Islet precursor cell (in vitro differentiated cells): Measurements from ENCODE around the gene NELFA.
A peak's percentile ranks its signal among the peaks of the same experiment; 100 is the strongest.

ENCODE experiments used
- DNase-seq: peaks from one replicate; pipeline ENCODE4 v3.0.0-alpha.2; 2018

NELFA gene

DNA sequence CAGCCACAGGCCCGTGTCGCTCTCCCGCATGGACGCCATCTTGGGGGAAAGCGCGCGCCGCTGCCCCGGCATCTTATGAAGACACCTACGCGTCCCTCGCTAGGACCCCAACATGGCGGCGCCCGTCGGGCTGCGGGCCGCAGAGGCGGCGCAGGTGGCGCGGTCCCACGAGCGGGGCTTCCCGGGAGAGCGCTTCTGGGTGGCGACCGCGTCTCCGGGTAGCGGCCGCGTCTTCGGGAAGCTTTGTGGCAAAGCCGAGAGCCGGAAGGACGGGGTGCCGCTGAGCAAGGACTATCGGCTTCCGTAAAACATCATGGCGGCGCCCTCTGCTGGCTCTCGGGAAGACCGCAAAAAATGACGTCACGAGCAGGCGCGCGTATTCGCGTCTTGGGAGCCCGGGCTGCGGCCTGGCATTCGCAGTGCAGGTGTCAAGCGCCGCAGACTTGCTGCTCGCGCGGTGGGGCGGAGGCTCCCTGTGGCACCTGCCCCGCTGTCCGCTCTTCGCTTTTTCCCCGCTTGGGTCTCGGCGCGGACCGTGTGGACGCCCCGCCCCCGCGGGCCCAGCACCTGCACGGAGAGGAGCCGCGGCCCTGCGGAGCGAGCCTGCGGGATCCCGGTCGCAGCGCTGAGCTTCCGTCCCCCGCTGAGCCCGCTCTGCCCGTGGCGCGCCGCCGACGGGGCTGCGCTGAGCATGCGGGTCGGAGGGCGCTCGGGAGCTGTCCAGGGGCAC is at the start of gene NELFA:
NELFA (minus strand) TSS at position 54 of the 730 bp plus-strand sequence; CDS start at position 39, 15 bp downstream.
- peak; percentile 96 for DNase-seq

DNA sequence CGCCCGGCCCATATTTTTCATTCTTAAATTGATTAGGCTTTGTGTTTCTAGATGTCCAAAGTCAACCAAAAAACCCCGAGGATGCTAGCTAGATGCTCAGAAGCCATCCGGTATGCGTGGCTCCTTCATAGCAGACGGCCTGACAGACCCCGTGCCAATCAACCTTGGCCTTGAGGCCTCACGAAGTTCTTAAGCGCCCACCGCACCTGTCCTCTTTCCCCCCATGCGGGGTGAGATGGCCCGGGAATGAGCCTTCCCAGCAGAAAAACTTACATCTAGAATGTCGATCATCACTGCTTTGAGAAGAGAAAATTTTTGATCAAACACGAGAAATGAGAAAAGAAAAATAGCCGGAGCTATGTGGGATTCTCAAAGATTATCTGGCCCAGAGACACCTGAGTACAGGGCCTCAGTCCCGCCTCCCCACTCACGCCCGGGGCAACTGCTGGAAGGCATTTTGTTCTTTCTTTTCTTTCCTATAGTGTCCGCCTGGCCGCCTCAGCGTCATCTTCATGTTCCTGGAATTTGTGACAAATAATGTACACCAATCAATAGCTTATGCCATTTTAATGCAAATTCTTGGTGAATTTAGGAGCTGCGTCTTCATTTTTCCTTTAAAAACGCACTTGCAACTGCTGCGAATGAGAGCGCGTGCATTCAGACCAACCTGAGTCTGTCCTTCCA is 48.8 kb upstream of the NELFA start:
- no peak for DNase-seq

DNA sequence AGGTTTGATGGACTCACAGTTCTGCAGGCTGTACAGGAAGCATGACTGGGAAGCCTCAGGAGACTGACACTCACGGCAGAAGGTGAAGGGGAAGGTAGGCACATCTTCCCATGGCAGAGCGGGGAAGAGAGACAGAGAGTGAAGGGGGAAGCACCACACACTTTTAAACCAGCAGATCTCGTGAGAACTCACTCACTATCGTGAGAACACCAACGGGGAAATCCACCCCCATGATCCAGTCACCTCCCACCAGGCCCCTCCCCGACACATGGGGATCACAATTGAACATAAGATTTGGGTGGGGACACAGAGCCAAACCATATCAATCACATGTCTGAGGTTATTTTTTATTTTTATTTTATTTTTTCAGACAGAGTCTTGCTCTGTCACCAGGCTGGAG is 45.4 kb upstream of the NELFA start:
- peak; percentile 7 for DNase-seq

DNA sequence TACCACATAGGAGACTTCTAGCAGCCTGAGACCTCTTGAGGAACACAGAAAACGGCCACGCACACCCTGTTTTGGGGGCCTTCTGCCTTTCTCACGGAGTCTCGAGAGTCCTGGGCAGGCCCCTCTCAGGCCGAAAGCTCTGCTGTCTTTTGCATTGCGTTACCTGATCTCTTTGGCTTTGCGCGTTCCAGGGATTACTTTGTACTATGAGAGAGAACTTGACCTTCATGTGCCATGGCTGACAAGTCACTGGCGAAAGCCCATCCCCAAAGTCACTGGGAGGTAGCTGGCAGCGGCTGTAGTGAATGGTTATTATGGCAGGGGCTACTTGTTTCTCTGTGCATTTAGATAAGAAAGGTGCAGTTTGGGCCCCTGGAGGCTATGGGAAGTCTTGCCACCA is 42.3 kb upstream of the NELFA start:
- peak; percentile 43 for DNase-seq

DNA sequence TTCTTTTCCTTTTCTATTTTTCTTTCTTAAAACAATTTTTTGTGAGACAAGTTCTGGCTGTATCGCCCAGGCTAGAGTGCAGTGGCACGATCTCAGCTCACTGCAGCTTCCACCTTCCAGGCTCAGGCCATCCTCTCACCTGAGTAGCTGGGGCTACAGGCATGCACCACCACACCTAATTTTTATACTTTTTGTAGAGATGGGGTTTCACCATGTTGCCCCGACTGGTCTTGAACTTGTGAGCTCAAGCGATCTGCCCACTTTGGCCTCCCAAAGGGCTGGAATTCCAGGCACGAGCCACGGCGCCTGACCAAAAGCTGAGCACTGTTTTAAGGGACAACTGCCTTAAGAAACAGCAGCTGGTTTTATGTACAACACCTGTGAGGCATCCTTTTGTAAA is 41.0 kb upstream of the NELFA start:
- peak; percentile 41 for DNase-seq

DNA sequence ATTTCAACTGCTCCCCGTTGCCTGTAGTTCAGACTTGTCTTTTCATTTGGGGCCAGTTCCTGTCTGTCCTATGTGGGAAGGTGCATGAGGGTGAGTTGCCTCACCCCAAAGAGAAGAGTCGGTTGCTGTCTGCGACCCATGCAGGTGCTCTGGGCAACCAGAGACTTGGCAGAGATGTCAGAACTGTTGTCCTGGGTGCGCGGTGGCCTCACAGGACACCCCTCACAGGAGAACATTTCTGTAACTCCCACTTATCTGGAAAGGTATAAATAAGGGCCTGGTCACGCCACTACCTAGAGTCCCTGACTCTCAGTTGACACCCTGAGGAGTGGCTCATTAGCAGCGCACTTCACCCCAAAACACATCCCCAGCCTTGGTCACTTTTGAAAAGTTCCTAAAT is 40.6 kb upstream of the NELFA start:
- DNase-seq: peak; percentile 21

DNA sequence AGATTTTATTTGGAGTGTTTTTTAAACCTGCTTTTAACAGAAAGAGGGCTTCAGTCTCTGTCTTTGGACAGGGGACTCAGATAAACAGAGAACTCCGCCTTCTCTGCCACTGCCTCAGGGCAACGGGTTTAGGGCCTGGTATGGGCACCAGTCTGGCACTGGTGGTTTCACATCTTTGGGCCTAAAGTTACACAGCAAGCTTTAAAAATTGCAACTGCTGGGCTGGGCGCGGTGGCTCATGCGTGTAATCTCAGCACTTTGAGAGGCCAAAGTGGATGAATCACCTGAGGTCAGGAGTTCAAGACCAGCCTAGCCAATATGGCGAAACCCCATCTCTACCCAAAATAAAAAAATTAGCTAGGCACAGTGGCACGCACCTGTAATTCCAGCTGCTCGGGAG is 40.1 kb upstream of the NELFA start:
- DNase-seq: no peak

DNA sequence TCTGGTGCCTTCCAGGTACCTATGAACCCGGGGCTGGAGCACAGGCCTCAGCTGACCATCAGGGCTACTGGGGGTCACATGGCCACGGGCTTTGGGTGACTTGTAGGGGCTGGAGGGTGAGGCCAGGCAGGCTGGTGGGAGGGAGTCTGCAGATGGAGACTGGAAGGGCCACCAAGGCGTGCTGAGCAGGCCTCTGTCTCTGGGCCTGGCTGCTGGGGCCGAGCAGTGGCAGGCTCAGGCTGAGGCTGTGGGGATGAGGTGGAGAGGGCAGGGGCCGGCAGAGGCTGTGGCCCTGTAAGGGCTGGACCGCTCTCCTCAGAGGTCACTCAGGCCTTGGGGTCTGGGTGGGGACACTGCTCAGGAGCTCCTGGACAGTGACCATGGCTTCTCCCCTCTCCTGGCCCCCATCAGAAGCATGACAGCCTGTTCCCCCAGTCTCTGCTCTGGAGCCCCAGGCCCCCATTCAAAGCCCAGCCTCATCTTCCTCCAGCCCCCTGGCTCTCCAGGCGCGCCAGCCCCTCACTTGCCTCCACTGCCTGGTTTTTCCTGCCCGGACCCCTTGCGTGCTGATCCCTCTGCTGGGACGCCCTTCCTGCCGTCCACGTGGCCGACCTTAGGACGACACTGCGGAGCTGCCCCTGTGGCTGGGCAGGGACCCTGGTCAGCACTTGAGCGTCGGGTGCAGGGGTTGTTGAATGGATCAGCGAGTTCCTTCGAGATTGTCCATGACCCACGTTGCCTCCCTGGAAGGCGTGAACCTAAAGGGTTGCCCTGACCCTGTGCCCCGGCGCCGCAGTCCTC is 39.2 kb upstream of the NELFA start:
- DNase-seq: peak; percentile 45

DNA sequence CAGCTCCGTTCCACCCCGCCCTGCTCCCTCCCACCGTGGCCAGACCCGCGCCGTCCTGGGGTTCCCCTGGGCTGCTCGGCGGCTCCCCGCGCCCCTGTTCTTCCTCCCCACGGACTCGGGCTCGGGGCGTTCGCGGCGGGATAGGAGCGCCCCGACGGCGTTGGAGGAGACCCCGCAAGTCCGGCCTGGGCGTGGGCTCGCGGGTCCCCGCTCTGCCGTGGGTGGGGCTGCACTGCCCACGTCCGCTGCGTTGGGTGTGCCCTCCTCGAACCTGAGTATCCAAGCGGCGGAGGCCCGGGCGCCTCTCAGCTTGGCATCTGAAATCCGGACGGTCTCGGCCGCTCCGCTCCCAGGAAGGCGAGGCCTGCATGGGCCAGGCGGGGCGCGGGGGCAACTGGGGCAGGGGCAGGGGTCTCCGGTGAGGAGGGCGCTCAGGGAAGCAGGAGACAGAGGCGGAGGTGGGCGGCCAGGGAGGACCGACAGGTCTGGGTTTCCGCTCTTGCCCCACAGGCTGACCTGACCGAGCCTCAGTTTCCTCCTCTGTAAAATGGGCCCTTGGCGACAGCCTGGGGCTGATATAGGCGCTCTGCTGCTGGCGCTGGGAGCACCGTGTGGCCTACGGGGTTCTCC is 38.4 kb upstream of the NELFA start:
- peak; percentile 47 for DNase-seq

DNA sequence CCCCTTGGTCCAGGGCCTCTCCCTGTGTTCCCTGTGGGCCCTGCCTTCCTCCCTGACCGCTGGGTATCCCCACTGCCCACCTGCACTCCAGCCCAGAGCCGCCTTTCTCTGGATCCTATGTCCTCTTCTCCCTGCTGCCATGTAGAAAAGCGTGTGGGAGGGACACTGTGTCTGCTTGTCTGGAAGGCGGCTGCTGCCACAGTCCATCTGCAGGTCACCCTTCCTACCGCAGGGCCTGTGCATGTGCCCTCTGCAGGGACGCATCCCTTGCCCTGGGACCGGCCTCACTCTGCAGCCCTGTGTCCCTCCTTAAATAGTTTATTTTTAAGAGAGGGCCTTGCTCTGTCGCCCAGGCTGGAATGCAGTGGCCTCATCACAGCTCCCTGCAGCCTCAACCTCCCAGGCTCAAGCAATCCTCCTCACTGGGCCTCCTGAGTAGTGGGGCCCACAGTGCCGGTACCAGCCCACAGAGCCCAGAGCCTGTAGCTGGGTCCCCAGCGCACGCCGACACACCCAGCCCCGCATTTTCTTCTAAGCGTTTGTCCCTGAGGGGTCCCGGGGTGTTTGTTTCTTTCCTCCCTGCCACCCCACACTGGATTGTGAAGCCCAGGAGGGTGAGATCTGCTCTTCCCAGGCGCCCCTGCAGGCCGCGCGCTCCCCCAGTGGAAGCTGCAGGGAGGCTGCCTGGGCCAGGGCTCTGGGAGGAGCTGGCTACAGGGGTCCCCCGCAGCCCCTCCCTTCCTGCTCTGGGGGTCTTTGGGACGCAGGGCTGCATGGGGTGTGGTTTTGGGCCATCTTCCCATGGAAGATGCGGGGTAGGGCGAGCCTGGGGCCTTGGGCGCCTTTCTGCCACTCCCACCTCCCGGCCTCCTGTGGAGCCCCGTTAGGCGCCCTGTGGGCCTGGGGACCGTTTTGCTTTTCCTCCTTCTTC is 37.5 kb upstream of the NELFA start:
- peak; percentile 51 for DNase-seq

DNA sequence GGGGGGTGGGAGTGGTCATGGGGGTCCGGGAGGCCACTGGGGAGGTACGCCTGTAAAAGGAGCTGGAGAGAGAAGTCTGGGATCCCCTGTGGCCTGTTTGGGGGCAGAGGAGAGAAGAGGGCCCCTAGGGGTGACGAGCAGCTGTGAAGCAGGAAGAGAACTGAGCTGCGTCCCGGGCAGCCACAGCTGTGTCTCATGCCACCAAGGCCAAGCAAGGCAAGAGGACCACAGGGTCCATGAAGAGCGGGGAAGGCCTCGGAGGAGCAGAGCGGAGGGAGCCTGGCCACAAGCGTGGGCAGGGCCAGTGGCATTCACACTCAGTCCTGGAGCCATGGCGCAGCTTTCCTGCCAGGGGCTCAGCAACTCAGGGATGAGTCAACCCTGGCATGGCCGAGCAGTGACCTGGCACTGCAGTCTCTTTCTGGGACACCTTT is 36.8 kb upstream of the NELFA start:
- peak; percentile 40 for DNase-seq

DNA sequence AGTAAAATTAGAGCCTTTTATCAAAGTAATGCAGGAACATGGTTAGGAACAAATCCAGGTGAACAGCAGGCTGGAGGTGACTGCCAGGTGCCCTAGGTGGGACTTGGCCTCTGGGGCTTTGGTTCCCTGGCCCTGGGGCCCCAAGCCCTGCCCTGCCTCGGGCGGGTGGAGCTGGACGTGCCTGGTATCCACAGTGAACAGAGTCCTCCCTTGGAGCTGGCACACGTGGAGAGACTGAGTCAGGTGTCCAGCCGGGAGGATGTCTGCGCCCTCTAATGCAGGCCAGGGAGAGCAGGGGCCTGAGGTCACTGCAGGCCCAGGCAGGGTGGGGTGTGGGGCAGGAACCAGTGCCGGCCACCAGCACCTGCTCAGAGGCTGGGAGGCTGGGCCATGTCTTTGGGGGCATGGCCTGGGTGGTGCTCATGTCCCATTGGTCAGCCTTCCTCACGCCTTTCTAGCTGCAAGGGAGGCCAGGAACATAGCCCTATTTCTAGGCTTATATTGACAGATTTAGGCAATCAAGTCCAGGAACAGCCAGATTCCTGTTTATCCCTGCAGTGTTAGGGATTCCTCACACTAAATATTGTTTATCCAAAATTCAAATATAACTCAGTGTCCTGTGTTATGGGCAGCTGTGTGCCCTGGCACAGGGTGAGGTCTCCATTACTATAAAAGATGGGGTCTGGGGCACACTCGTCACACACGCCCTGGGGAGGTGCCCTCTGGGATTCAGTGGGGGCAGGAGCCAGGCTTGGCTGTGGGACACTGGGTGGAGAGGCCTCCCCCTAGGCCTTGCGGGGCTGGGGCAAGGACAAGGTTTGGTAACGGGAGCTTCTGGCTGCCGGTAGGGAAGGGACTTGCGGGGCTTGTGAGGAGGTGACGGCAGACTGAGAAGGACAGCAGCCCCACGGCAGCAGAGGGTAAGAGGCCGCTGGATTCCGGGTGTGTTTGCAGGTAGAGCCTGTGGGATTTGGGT is 36.1 kb upstream of the NELFA start:
- DNase-seq: peak; percentile 47

DNA sequence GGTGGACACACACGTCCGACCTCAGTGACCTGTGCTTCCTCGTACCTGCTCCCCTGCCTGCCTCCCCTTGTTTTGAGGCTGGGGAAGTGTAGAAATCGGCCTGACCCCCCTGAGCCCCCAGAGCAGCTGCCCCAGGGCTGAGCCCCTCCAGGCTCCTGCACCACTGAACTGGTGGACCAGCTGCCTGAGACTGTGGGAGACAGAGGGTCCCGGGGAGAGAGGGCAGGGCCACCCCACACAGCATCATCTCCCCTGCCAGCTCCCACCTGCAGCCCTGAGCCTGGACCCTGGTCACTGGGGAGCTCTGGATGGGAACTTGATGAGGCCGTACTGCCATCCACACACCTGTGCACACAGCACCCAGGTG is 35.3 kb upstream of the NELFA start:
- DNase-seq: peak; percentile 43

DNA sequence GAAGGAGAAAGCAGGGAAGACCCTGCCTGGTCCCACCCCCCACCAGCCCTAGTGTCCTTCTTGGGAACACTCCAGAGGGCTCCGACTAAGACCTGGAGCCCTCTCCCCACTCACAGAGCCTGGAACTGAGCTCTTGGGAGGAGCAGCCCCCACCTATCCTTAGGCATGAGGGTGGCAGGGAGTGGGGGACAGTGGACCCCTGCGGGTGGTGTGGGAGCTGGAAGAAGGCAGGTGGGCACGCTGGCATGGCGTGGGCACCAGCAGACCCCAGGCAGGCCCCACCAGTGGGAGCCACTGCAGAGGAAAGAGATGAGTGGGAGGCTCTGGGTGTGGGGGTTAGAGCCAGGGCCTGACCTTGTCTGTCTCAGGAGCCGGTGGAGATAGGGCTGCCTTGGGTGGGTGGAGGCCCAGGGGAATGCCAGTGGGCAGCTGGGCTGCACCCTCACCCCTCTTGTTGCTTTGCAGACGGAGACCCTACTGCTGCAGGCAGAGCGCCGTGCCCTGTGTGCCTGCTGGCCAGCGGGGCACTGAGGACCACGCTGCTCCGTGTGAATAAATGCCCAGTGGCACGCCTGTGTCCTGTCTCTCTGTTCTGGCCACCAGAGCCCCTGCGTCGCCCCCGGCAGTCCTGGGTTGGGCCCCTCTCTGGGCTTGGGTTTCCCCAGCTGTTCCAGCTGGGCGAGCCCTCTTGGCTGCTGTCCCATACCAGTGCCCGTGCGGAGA is 34.8 kb upstream of the NELFA start:
- DNase-seq: peak; percentile 43

DNA sequence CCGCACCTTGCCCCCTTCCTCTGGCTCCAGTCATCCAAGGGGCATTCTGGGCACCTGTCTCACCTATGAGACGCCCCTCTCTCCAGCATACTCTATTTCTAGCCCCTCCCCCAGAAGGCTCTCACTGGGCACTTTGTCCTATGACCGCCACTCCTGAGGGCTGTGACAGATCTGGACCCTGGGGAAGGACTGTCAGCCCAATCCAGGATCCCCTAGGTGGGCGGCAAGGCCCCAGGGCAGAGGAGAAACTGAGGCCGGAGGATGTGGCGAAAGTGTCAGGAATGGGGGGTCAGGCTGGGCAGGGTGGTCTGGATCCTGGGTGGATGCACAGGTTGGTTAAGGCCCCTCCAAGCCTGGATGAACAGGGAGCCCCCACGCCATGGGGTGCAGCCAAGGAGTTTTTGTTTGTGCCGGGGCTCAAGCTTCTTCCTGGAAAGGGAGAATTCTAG is 34.2 kb upstream of the NELFA start:
- peak; percentile 41 for DNase-seq

DNA sequence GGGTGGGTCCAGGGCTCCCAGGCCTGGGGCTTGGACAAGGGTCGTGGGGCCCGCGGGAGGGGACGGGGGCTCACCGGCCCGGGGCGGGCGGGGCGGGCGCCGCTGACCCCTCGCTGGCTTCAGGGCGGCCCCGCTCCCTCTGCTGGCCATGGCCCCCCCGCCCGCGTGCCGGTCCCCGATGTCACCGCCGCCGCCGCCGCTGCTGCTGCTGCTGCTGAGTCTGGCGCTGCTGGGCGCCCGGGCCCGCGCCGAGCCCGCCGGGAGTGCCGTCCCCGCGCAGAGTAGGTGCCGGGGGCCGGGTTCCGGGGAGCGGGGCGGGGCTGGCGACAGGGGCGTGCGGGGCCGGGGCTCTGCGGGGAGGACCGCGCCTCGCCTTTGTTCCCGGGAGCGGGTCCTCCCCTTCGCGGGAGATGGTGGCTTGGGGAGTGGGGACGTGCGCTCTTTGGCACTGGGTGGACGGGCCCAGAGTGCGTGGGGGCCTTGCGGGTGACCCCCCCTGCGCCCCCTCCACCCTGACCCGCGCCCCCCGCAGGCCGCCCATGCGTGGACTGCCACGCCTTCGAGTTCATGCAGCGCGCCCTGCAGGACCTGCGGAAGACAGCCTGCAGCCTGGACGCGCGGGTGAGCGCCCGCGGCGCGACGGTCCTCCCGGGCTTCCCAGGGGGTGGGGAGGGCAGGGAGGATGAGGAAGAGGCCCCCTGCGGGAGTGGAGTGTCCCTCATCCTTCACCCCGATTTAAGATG is 33.6 kb upstream of the NELFA start:
- DNase-seq: peak; percentile 56

DNA sequence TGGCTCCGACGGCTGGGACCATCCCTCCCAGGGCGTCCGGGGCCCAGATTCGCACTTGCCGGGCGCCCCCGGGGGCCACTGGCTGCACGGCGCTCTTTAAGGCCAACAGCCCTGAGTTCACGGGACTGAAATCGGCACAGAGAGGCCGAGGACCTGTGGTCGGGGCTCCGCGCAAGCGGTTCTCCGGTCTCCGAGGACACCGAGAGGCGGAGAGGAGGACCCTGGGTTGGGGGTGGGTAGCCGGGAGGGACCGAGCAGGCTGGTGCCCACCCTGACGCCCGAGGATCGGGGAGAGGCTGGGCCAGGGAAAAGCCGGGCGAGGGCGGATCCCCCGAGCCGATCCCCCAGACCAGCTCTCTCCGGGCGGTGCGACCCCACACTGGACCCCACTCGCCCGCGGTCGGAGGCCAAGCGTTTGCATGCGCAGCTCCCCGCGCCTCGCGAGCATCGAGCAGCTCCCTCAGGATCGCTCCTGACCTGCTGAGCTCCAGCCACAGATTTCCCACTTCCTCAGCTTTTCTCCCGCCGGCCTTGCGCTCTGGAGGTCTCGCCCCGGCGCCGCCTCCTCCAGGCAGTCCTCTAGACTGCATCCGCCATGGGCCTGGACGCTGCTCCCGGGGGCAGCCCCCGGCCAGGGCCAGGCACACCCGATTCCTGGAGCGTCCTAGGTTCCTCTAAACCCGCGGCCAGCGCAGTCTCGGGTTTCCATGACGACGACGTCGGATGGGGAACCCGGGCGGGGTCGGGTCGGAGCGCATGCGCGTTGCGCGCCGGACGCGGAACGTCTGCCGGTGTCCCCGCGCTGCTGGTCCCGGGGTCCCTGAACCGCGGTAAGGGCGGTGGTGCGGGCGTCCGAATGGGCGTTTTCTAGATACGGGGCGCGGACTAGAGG is 32.7 kb upstream of the NELFA start:
- peak; percentile 91 for DNase-seq
